Stimulated activated effector memory CD8-positive, alpha-beta T cell treated with anti-CD3 and anti-CD28 coated beads, Interleukin-12 subunit alpha, Interleukin-12 subunit beta, amount 100 ng/mL, for 72 hours (primary cell): ENCODE data around the gene CPNE4.
A peak's percentile ranks its signal among the peaks of the same experiment; 100 is the strongest.

Experiments
- ATAC-seq: fragments of 150-1000 bp; cut with Tn5 transposase; 2 replicates; pipeline ENCODE4 v1.10.0; 2021
- DNase-seq, 2 donors: peaks; one replicate each; pipeline ENCODE4 v3.0.0; 2021 to 2022; ENCODE audit warnings: low spot score in 2 of 2
- H3K27ac Mint-ChIP-seq: one replicate; pipeline ENCODE4 v1.8.0; 2022; ENCODE audit warnings: mild to moderate bottlenecking, mixed read lengths
- H3K36me3 Mint-ChIP-seq: one replicate; pipeline ENCODE4 v1.8.0; 2022; ENCODE audit warnings: mild to moderate bottlenecking, mixed read lengths
- H3K4me1 Mint-ChIP-seq: one replicate; pipeline ENCODE4 v1.8.0; 2022; ENCODE audit warnings: mixed read lengths
- H3K4me3 Mint-ChIP-seq: one replicate; pipeline ENCODE4 v1.8.0; 2022; ENCODE audit warnings: mild to moderate bottlenecking, mixed read lengths
- H3K9me3 Mint-ChIP-seq: one replicate; pipeline ENCODE4 v1.8.0; 2022; ENCODE audit warnings: mixed read lengths

CPNE4 gene

DNA sequence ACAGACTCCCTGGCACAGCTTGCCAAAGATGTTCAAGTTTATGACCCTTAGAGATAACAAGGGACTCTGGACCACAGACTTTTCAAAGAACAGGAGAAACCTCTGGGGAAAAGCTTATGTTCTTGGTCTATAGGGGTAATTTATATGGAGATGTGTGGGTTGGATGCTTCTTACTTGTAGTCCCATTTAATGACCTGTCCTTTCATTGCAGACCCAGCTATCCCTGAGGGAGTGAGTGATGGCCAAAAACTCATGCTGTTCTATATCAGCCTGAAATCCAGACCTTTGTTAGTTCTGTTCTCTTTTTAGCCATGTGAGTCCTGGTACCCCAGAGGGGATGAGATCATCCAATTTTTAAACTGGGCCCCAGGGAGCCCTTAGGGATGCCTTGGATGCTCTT, 488.4 kb downstream of the CPNE4 start:
- H3K4me1 Mint-ChIP-seq: no peaks in the 10 kb centered on the region
- H3K9me3 Mint-ChIP-seq: no peaks in the 10 kb centered on the region
- no peak overlapping the region for H3K4me3 Mint-ChIP-seq
- DNase-seq (no peak), ATAC-seq (no peak)
- no peak overlapping the region for H3K27ac Mint-ChIP-seq
- H3K36me3 Mint-ChIP-seq: no peaks in the 10 kb centered on the region

DNA sequence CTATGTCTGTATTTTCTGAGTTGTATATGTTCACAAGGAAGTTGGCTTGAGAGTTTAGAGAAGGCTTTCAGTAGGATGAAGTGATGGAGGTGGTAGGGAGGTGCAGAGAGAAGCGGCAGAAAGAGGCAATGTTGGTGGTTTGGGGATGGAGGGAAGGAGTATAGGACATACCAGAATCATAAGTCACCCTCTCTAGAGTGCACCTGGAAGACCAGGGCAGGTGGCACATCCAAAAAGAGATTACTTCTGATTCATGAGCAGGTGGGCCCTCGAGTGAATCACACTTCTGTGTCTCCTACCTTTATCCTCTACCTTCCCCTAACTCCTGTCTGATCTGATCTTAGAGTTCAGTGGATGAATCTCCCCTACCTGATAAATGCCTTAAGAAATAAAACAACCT, 490.3 kb downstream of the CPNE4 start:
- Mint-ChIP-seq H3K36me3 (no peaks in the 10 kb centered on the region), H3K27ac (no peak overlapping the region), H3K4me3 (no peak overlapping the region), H3K9me3 (no peaks in the 10 kb centered on the region), H3K4me1 (no peaks in the 10 kb centered on the region)
- no peak for ATAC-seq
- DNase-seq: no peak

GRCh38 chr3:131543714-131544113, 491.1 kb downstream of the CPNE4 start:
- Mint-ChIP-seq H3K4me1 (no peaks in the 10 kb centered on the region), H3K27ac (no peak overlapping the region), H3K4me3 (no peak overlapping the region), H3K36me3 (no peaks in the 10 kb centered on the region), H3K9me3 (no peaks in the 10 kb centered on the region)
- ATAC-seq (no peak), DNase-seq (no peak)

- Mint-ChIP-seq H3K9me3 (no peaks in the 10 kb centered on the region), H3K27ac (no peak overlapping the region), H3K4me1 (no peaks in the 10 kb centered on the region), H3K36me3 (no peaks in the 10 kb centered on the region), H3K4me3 (no peak overlapping the region)
- DNase-seq (no peak), ATAC-seq (no peak)
These were observed 493.5 kb downstream of the CPNE4 start for GRCh38 chr3:131541288-131541687.

DNA sequence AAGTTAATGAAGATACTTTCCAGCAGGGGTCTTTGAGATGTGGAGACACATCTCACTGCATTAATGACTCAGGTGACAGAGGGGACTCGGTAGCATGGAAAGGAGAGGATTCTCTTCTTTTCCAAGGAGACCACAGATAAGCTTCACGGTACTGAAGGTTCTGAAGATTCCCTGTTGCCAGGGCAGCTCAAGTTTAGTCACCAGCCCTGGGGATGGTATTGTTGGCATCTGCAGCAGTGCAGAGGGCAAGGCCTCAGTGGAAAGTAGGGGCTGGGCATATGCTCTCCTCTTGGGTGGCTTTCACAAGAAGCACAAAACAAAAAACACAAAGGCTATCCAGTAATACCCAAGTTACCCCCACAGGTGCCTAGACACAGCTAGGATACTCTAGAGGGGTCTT, 494.0 kb downstream of the CPNE4 start:
- Mint-ChIP-seq H3K36me3 (no peaks in the 10 kb centered on the region), H3K4me3 (no peak overlapping the region), H3K4me1 (no peaks in the 10 kb centered on the region), H3K27ac (no peak overlapping the region), H3K9me3 (no peaks in the 10 kb centered on the region)
- ATAC-seq: no peak
- DNase-seq: no peak

GRCh38 chr3:131540143-131540542, 494.7 kb downstream of the CPNE4 start:
- no peaks in the 10 kb centered on the region for H3K36me3 Mint-ChIP-seq
- H3K4me1 Mint-ChIP-seq: no peaks in the 10 kb centered on the region
- no peak overlapping the region for H3K27ac Mint-ChIP-seq
- H3K4me3 Mint-ChIP-seq: no peak overlapping the region
- DNase-seq (no peak), ATAC-seq (no peak)
- H3K9me3 Mint-ChIP-seq: no peaks in the 10 kb centered on the region

DNA sequence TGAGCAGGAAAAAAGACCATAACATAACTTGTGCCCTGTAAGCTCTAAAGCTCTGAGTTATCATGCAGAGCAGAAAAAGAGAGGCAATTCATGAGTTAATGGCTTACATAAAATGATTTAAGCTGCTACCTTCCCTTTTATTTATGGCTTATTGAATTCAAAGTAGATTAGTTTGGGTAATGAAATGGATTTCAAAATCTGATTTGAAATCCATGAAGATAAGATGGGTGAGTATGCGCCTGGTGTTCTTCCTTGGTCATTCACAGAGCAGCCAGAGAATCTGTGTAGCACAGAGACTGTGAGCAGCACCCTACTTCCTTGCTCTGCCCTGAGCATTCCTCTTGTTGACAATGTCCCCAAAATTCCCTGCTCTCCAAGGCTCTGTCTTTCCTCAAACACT, 495.8 kb downstream of the CPNE4 start:
- no peaks in the 10 kb centered on the region for H3K4me1 Mint-ChIP-seq
- DNase-seq: no peak
- no peaks in the 10 kb centered on the region for H3K9me3 Mint-ChIP-seq
- H3K36me3 Mint-ChIP-seq: no peaks in the 10 kb centered on the region
- no peak for ATAC-seq
- no peak overlapping the region for H3K27ac Mint-ChIP-seq
- no peak overlapping the region for H3K4me3 Mint-ChIP-seq

- no peak for DNase-seq
- H3K9me3 Mint-ChIP-seq: no peaks in the 10 kb centered on the region
- ATAC-seq: no peak
- H3K27ac Mint-ChIP-seq: no peak overlapping the region
- no peaks in the 10 kb centered on the region for H3K4me1 Mint-ChIP-seq
- H3K4me3 Mint-ChIP-seq: no peak overlapping the region
- no peaks in the 10 kb centered on the region for H3K36me3 Mint-ChIP-seq
These were observed 497.3 kb downstream of the CPNE4 start for GRCh38 chr3:131537531-131537930.

GRCh38 chr3:131535596-131535995, 499.2 kb downstream of the CPNE4 start:
- no peak for DNase-seq
- H3K27ac Mint-ChIP-seq: no peak overlapping the region
- no peaks in the 10 kb centered on the region for H3K36me3 Mint-ChIP-seq
- H3K9me3 Mint-ChIP-seq: no peaks in the 10 kb centered on the region
- no peak for ATAC-seq
- H3K4me1 Mint-ChIP-seq: no peaks in the 10 kb centered on the region
- no peak overlapping the region for H3K4me3 Mint-ChIP-seq

GRCh38 chr3:131535131-131535530, 499.7 kb downstream of the CPNE4 start:
- H3K9me3 Mint-ChIP-seq: no peaks in the 10 kb centered on the region
- DNase-seq (no peak), ATAC-seq (no peak)
- no peak overlapping the region for H3K4me3 Mint-ChIP-seq
- no peak overlapping the region for H3K27ac Mint-ChIP-seq
- H3K4me1 Mint-ChIP-seq: no peaks in the 10 kb centered on the region
- no peaks in the 10 kb centered on the region for H3K36me3 Mint-ChIP-seq

GRCh38 chr3:131532645-131533044, 502.2 kb downstream of the CPNE4 start:
- H3K9me3 Mint-ChIP-seq: no peaks in the 10 kb centered on the region
- DNase-seq (no peak), ATAC-seq (no peak)
- H3K27ac Mint-ChIP-seq: no peak overlapping the region
- H3K4me1 Mint-ChIP-seq: no peaks in the 10 kb centered on the region
- no peaks in the 10 kb centered on the region for H3K36me3 Mint-ChIP-seq
- H3K4me3 Mint-ChIP-seq: no peak overlapping the region

GRCh38 chr3:131530843-131531242, 504.0 kb downstream of the CPNE4 start:
- Mint-ChIP-seq H3K4me3 (no peak overlapping the region), H3K36me3 (no peaks in the 10 kb centered on the region), H3K27ac (no peak overlapping the region), H3K4me1 (no peaks in the 10 kb centered on the region), H3K9me3 (no peaks in the 10 kb centered on the region)
- DNase-seq (no peak), ATAC-seq (no peak)

GRCh38 chr3:131530388-131530787, 504.4 kb downstream of the CPNE4 start:
- no peak overlapping the region for H3K4me3 Mint-ChIP-seq
- ATAC-seq: no peak
- no peaks in the 10 kb centered on the region for H3K9me3 Mint-ChIP-seq
- H3K36me3 Mint-ChIP-seq: no peaks in the 10 kb centered on the region
- H3K27ac Mint-ChIP-seq: no peak overlapping the region
- DNase-seq: no peak
- no peaks in the 10 kb centered on the region for H3K4me1 Mint-ChIP-seq

- H3K4me1 Mint-ChIP-seq: no peaks in the 10 kb centered on the region
- H3K27ac Mint-ChIP-seq: no peak overlapping the region
- no peaks in the 10 kb centered on the region for H3K36me3 Mint-ChIP-seq
- no peak overlapping the region for H3K4me3 Mint-ChIP-seq
- DNase-seq: no peak
- peak; percentile 34 for ATAC-seq
- no peaks in the 10 kb centered on the region for H3K9me3 Mint-ChIP-seq
These were observed 507.9 kb downstream of the CPNE4 start for GRCh38 chr3:131526801-131527347.

- DNase-seq (no peak), ATAC-seq (no peak)
- Mint-ChIP-seq H3K4me3 (no peak overlapping the region), H3K9me3 (no peaks in the 10 kb centered on the region), H3K27ac (no peak overlapping the region), H3K36me3 (no peaks in the 10 kb centered on the region), H3K4me1 (no peaks in the 10 kb centered on the region)
These were observed 516.1 kb downstream of the CPNE4 start for GRCh38 chr3:131518680-131519079.

GRCh38 chr3:131505421-131505820, 529.4 kb downstream of the CPNE4 start:
- Mint-ChIP-seq H3K4me3 (no peak overlapping the region), H3K27ac (no peak overlapping the region), H3K36me3 (peaks cover 17% of the 10 kb centered on the region), H3K9me3 (no peaks in the 10 kb centered on the region), H3K4me1 (peaks cover 16% of the 10 kb centered on the region)
- ATAC-seq: no peak
- DNase-seq: no peak

DNA sequence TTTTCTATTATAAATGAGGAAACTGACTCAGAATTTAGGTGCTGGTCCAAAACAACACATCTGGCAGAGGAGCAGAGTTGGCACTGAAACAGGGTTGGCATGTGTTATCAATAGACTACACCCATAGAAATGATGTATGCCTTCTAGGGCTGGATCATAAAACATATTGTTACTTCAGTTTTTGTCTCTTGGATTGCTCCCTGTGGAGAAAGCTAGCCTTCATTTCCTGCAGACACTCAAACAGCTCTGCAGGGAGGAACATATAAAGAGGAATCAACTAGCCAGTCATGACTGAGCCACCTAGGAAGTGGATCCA, 531.5 kb downstream of the CPNE4 start:
- Mint-ChIP-seq H3K36me3 (peaks cover 39% of the 10 kb centered on the region), H3K9me3 (no peaks in the 10 kb centered on the region), H3K27ac (peak overlapping the region; percentile 99), H3K4me1 (peaks cover 16% of the 10 kb centered on the region), H3K4me3 (peak overlapping the region; percentile 98)
- DNase-seq: no peak
- ATAC-seq: no peak
